DMS79 (cell line): ENCODE results near the gene ADAMTS17.

Experiments used
- DNase-seq: peaks from one replicate; lab custom pipeline; 2025; lab: John Stamatoyannopoulos, UW

The ADAMTS17 gene

DNA sequence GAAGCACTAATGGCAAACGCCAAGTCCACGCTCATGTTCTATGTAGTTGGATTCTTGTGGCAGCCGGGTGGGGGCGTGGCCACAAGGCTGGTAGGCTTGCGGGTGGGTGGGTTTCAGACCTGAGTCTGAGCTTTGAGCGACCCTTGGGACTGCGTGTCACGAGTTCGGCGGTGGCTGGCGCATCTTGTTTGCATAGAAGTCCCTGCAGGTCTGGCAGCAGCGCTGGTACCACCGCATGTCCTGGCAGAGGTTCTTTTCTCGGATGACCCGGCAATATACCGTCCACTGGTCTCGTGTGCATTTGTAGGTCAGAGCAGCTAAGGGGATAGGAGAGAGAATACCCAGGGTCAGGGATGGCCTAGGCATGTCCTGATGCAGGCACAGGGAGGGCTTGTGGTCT, 367.5 kb downstream of the ADAMTS17 start:
- no peak for DNase-seq

DNA sequence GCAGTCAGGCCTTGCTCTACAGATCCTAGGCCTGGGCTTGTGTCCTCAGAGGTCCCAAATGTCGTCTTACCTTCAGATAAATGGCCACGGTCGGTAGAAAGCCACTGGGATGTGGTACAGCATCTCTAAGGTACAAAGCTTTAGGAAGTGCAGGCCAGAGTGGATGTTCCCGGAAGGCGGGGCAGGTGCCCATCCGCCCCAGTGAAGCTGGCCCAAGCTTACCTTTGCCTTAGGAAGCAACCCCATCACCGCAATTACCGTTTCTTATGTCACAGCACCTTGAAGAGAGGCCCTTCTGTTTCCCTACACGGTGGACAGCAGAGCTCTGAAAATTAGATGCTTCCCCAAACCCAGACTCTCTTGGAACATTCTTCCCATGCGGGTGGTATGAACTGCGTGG, 368.4 kb downstream of the ADAMTS17 start:
- no peak for DNase-seq

DNA sequence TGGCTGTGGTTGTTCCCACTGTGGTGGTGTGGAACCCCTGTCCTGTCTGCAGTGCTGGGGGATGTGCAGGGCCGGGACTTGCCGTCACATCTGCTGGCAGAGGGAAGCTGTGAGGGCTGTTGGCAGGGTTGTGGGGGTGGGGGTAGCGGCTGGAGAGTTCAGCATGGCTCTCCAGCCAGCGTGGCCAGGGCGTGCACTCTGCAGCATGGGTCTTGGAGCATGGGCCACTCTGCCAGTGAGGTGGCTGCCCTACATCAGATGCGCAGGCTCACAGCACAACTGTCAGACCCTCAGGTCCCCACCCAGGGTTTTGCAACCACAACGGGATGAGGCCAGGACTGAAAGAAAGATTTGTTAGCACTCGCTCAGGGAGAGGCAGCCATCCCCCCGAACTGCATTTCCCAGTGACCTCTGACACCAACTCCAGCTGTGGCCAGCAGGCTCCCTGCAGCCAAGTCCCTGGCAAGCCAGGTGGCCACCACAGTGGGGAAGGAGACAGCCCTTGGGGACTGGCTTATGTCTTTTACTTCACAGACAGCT, 370.8 kb downstream of the ADAMTS17 start:
- DNase-seq, result no peak

DNA sequence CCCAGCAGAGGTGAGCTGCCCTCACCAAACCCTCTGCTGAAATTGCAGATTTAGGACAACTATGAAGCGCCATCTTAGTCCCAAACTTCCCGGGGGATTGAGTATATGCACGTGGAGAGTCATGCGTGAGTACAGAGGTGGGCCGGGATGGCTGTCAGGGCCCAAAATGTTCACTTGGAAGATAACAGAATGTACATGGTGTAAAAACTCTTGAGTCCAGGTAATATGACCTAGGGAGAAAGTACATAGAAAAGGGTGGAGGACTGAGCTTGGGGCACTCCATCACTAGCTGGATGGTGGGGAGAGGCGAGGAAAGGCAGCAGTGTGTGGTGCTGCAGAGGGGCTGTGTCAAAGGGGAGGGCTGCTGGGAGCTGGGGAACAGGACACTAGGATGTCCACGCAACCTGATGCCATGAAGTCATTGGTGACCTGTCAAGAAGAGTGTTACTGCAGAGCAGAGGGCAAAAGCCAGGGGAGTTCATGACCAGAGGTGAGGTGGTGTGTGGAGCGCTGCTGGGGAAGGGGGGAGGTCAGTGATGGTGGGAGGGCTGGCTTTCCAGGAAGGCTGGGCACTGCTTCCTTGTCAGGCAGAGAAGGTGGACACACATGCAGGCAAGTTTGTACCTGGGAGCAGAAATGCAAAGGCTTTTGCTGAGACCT, 372.4 kb downstream of the ADAMTS17 start:
- DNase-seq, result no peak

DNA sequence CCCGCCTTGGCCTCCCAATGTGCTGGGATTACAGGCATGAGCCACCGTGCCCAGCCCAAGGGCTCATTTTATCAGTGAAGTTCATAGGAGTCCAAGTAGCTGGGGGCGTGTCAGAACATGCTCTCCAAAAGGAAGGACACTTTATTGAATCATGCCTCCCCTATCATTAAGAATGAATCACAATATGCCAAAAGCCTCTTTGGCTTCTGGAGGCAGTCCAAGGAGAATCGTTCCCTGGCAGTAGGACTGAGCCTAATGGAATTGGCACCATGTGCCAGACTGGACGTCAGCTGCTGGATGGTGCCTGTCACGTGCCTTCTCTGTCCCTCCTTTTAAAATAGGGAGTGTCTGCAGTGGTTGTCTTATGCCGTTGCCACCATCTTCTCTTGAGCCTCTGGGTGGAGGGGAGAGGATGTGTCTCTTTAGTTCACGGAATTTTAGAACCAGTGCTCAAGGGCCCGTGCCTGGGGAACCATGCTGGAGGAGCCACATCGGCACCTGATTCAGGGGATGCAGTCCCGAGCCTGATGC, 373.9 kb downstream of the ADAMTS17 start:
- no peak for DNase-seq

DNA sequence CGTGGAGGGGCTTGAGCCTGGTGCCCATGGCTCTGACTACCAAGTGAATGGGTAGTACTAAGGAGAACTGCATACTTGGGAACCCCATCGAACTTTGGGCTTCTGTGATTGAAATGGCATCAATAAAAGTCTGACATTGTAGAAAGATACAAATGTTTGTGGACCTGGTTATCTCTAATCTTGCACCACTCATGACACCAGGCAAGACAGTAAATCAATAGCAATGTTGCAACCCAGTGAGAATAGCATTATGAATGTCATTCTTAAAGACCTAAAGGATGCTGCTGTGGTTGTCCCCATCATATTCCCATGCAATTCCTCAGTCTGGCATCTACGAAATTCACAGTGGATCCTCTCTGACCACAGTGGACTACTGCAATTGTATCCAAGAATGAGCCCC, 375.0 kb downstream of the ADAMTS17 start:
- no peak for DNase-seq

DNA sequence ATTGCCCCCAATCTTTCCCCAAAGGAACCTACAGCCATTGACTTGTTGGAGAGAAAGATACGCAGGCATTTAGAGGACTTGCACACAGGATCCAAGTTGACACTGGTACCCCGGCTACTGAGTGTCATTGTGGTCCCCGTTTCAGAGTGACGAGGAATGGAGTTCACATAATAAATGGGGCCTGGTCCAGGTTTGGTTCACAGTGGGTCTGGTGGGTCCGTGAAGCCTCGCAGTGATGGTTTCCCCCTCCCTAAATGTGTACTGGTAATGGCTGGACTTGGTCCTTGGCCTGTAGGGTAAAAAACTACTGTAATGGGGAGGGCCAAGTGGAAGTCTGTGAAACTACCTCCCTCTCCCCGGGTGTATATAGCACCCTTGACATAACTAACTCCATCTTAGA, 376.4 kb downstream of the ADAMTS17 start:
- no peak for DNase-seq

DNA sequence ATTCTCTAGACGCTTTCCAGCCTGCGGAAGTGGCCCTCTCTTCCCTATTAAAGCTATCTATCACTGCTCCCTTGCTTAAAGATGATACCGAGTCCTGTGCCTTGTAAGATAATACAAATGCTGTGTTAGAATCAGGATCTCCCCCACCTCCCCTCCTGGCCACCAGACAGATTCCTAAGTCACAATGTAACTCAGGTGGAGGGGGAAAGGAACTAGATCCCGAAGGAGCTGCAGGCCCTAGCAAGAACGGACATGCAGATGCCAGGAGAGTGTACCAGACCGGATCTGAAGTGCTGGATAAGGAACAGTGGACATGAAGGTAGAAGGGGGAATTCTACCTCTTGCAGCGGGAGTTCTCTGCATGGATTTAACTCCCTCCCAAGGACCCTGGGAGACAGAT, 377.8 kb downstream of the ADAMTS17 start:
- DNase-seq, result no peak

DNA sequence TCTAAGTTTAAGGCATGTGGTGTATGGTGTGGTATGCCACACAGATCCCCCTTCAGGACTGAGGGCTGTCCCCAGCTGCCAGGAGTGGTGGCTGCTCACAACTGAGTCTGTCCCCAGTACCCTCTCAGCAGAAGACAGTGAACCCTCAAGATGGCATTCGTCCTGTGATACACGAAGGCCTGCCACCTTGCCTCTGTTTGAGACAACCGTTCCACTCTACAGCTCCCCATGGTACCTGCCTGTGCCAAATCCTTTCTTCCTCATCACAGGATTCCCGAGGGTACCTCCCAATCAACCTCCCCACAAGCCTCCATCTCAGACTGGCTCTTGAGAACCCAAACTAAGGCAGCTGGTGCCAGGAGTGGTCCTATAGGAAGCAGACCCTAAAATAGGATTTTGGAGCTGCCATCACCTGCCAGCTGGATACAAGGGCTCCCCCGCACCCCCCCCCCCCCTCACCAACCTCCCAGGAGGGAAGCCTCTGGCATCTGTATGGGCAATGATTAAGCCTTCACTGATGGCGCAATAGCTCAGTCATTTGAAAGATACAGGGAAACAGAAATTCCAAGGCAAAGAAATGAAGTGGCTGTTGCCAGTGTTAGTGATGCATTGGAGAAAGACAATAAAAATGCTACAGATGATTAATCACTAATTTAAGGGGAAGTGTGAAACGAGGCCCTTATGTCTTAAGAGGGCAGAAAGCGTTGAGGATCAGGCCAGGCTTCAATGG, 378.5 kb downstream of the ADAMTS17 start:
- DNase-seq, result no peak

DNA sequence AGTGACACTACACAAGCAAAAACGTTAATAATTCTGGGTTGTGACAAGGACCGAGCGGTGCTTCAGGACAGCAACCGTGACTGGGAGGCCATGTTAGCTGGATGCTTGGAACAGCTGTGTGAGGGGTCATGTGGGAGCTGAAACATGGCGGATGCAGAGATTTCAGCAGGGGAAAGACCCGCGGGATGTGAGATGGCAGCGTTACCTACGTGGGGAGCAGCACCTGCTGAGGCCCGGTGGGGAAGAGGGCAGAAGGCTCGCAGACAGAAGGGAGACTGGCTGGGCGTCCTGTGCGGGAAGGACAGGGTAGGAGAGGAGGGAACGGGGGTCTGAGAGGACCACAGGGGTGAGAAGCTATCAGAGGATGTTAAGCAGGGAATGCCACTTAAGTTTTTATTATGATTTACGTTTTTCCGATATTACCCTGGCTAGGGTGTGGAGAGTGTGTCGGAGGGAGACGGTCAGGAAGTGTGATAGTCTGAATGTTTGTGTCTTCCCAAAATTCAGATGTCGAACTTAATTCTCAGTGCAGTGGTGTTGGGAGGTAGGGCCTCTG, 379.7 kb downstream of the ADAMTS17 start:
- no peak for DNase-seq

DNA sequence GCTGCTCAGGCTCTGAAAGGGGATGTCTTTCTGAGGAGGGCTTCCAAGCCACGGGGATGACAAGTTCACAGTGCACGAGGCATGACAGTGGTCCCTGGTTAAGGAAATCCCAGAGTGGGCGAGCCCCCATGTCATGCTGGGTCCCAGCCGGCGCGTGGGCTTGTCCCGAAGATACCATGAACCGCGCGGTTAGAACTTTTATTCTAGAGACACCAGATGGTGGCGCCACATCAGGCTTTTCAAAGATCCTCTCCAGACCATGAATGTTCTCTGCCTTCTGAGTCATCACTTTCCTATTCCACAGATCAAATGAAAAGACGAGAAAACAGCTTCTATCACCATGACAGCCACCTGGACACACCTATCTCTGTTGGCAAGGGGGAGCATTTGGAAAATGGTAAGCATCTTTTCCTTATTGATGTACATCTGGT, 380.7 kb downstream of the ADAMTS17 start:
- no peak for DNase-seq

DNA sequence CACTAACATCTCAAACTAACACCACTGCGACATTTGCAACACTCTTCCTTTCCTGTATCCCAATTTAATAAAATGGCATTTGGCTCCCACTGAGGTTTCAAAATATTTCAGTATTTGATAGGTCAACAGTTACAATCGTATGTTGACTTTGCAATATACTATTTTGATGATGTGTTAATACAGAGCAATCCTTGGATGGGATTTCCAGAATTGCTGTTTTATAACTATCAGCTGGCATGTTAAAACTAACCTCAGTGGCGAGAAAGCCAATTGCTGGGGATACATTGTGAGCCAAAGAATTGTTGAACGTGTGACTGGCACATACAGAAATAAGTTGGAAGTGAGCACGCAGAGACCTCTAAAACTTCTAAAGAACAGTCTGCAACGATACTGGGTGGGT, 382.4 kb downstream of the ADAMTS17 start:
- no peak for DNase-seq

DNA sequence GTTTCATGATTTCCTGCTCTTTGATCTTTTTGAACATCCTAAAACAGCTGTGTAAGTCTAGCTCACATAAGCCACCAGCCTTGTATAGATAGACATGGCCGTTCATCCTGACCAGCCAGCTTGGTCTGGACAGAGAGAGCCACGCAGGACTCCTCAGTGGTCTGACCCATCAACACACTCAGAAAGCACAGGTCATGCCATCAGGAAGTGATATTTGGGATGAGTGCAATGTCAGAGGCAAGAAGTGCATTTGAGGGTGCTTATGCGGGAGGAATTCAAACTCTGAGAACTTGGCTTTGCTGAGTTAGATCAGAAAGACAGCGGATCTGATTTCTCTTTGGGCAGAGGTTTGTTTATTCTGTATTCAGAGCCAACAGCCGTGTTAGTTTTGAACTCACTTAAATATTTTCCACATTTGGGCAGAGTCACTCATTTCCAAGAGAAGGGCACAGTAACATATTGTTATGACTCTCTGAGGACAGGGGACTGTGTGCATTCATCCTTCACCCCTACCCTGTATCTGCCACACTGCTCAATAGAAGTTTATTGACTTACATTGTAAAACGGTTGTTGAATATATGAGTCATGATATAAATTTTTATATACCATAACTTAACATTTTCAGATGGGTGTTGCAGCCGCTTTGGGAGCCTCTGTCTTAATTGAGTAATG, 383.2 kb downstream of the ADAMTS17 start:
- no peak for DNase-seq

DNA sequence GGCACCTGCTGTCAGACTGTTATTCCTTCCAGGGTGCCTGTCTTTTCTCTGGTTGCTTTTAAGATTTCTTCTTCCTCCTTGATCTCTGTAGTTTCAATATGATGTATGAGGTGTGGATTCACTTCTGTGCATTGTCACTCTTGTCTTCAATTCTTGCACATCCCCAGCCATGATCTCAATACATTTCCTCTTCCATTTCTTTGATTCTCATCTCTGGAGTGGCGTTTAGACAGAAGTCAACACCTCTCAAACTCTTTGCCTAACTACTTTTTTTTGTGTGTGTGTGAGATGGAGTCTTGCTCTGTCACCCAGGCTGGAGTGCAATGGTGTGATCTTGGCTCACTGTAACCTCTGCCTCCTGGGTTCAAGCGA, 384.1 kb downstream of the ADAMTS17 start:
- no peak for DNase-seq

DNA sequence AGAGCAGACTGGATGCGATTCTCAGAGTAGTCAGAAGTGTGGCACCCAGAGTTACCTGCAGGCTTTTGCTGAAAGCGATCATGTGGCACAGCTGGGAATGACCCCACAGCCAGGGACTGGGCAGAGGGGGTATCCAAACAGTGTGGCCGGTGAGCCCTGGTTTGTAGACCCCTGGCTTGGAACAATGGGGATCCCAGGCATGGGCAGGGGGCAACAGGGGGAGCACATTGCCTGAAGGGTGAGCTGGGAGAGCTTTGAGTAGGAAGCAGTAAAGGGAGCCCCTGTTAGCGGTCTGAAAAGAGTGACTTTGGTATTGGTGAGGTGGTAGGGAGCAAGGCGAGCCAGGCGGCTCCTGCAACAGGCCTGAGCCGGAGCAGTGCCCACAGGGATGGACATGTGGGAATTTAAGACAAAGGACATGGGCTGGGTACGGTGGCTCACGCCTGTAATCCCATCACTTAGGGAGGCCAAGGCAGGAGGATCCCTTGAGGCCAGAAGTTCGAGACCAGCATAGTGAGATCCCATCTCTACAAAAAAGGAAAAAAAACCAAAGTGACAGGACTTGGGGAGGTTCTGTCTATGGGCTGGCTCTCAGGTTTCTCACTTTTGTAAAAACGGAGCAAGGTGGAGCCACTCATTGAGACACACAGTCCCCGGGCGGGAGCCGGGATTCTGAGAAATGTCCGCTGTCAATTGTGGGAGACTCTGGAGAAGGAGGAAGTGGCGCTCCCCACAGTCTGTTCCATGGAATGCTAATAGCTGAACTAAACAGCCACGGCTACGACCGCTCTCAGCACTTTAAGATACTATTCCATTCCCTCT, 384.7 kb downstream of the ADAMTS17 start:
- DNase-seq, result no peak

DNA sequence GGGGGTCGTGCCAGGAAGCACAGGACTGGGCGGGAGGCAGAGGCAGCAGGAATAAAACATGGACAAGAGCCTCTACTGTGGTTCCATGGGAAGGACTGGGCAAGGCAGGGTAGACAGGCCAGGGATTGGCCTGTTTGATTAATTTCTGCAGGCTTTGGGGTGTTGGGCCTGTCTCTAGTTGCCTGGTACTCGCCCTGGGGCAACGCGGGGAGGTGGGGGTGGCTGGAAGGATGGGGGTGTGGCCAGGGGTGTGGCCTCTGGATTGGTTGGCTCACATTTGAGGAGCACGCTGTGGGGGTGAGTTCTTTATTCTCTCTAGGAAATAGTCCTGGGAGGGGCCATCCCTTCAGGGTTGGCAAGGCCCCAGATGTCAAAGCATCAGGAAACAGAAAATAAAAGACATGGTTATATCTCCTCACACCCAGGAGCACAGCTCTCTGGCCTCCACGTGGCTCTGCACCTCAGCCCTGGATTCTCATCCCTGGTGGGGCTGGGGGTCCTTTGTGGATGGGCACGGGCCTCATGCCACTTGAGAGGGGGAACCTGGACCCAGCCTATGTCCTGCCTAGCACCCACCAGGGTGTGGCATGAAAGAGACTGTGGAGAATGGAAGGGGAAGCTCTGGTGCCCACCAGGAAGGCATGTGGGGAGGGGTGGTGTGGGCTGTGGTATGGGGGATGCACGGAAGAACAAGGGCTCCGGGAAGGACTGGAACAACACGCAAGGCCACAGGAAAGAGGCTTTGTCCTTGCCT, 385.6 kb downstream of the ADAMTS17 start:
- DNase-seq, result no peak

DNA sequence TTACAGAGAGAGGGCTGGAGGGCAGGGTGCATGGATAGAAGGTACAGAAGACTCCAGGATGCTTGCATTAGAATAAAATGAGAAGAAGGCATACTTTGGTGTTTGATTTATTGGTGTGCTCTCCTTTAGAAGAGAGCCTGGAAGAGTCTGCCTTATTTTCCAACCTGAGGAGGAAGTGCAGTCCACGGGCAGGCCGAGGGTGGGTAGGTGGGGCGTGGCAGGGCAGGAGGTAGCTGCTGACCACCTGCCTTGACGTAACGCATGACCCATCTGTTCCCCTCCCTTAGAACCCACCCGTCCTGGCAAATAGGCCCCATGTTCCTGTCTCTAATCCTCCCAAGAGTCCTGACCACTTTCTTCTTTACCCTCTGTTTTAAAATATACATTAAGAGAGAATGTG, 386.2 kb downstream of the ADAMTS17 start:
- DNase-seq, result no peak

DNA sequence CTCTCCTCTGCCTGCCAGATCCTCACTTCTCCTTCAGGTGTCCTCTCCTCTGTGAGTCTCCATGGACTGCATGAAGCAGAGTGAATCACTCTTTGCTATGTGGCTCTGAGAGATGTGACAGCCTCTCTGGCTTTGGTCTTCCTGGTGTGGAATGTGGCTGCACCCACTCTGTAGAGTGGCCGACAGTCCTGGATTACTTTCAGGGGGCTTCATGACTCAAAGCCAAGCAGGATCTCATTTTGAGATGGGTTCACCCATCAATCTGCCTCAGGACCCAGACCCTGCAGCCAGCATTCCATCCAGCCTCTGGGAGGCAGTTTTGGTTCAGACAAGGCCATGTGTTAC, 386.6 kb downstream of the ADAMTS17 start:
- DNase-seq, result no peak

DNA sequence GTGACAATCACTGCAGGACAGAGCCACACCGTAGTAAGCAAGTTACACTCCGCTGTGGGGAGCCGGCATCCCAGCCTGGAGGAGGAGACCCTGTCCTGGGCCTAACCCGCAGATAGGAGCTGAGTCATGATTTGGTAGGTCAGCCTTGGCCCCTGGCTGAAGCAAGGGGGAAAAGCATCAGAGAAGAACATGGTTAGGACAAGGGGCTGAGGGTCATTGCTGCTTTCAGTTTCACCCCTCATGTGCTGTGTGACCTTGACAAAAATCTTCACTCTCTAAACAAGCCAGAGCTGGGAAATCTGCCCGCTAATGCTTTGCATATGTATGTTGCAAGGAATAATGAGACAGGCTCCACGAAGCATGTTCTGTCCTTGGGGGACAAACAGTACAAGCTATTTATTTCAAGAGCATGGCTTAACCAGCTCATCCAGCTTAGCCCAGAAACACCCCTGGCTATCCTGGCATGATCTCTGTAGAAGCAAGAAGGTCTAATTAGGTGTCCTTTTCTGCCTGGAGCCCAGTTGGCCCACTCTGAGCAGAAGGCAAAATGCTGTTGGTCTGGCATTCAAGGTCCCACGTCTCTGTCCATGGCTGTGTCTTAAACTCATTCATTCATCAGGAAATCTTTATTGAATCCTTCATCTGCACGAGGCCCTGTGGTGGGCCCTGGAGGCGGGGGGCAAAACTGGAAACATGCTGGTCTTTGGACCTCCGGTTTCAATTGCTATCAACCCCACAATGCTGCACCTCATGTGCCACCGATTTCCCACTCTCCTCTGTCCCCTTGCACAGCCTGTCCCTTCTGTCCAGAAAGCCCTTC, 387.2 kb downstream of the ADAMTS17 start:
- DNase-seq, result no peak

DNA sequence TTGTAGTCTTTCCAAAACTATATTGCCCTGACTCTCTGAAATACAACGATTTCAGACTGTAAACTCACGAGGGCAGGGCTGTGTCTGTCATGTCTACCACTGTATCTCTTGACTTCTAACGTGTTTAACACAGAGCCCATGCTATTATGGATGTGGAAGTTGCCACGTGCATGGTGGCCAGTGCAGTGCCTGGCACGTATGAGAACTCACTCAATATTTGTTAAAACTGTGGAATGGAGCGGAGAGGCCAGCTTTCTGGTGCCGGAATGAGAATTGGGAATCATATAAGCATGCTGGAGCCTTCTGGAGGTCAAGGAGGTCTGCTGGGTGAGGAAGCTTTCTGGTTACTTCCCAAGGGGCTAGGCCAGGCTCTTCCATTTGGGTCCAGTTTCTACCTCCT, 387.9 kb downstream of the ADAMTS17 start:
- DNase-seq, result no peak
